Left lobe of liver (tissue), 2 donors: ENCODE results near the gene NBPF20. TPM values are rescaled to one million over a fixed set of nuclear protein-coding genes. Genes with fewer than 3 reads are reported as not detected.
"Not testable (repeated sequence)": the region's sequence is repeated elsewhere in the genome, so short reads cannot be mapped to it uniquely, and the experiment has no call there.

Experiments
- ATAC-seq: fragments of 200-7000 bp; cut with Tn5 transposase; one replicate; pipeline ENCODE4 v1.9.1; 2020; ENCODE audit warnings: mild to moderate bottlenecking, moderate library complexity
- DNase-seq: peaks from one replicate; pipeline ENCODE4 v3.0.0-alpha.2; 2020; ENCODE audit warnings: low spot score
- total RNA-seq: library from RNA; stranded (reverse); gene quantifications from one replicate; pipeline ENCODE4 v1.2.1, GENCODE V29; 2021
- donor health status: DM: no; HTN: no; CAD: no; lungs with moderate emphysema.
- donor health status: DM: no; HTN: yes; CAD: no.

NBPF20 gene
- total RNA-seq, 1 donor from 2014 or later = 10.0 TPM

GRCh38 chr1:145431363-145432256, 6.2 kb upstream of the NBPF20 start:
- DNase-seq = not testable (repeated sequence)
- ATAC-seq = peak; percentile 51

DNA sequence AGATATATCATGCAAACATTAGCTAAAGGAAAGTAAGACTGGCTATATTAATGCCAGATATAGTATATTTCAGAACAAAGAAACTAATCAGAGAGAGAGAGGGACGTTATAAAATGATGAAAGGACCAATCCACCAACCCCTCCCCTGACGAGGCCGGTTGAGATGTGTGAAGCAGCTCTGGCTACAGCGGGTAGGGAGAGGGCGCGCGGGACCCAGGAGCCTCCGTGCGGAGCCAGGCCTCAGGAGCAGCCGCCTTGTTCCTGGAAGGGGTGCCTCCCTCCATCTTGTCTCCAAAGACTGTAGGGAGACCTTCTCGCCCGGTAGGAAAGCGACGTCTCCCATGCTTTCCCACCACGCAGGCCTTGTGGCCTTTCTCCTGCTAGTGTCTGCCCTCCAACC, 5.4 kb upstream of the NBPF20 start:
- ATAC-seq = not testable (repeated sequence)

DNA sequence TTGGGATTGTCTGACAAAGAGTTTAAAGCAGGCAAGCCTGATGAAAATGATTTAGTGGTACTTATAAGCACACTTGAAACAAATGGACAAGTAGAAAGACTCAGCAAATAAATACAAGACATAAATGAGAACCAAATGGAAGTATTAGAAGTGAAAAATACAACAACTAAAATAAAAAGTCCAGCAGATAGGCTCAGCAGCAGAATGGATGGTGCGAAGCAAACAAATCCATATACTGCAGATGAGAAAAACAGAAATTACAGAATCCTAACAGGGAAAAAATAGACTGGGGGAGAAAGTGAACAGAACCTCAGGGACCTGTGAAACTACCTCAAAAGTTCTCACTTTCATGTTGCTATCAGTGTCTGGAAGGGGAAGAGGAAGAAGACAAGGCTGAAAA, 3.9 kb upstream of the NBPF20 start:
- ATAC-seq, DNase-seq: not testable (repeated sequence)

More for the DNA sequence above, 5.4 kb upstream of the NBPF20 start:
- DNase-seq = not testable (repeated sequence)

GRCh38 chr1:145424612-145425435, 579 bp downstream of the NBPF20 start:
- ATAC-seq (peak; percentile 84), DNase-seq (peak; percentile 50)

- not testable (repeated sequence) for DNase-seq, ATAC-seq
Observed at GRCh38 chr1:145415149-145415548, 10.3 kb downstream of the NBPF20 start.

DNA sequence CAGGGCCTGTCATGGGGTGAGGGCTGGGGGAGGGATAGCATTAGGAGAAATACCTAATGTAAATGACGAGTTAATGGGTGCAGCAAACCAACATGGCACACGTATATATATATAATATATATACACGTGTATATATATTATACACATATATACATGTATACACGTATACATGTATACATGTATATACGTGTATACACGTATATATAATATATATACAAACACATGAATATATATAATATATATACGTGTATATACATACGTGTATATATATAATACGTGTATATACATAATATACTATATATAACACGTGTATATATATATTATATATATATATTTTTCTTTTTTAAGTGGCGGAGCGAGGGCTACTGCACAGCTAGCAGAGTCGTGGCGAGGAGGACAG, 18.1 kb downstream of the NBPF20 start:
- DNase-seq, ATAC-seq: not testable (repeated sequence)

DNA sequence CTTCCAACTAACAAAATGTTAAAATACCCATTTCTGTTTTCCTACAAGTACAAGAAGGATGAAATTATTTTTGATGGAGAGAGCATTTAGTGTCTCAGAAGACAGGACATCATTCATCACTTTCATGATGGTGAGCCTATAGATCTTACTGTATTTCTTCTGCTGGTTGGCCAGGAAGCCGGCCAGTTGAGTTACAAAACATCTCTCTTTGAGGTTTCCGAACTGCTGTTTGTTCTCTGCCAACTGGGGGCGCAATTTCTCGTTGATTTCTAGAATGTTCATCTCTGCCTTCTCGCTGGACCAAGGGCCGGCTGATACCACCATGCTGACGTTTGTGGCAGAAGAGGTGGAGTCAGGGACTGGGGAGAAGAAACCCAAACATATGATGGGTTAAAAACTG, 20.5 kb downstream of the NBPF20 start:
- DNase-seq = peak; percentile 59
- ATAC-seq = not testable (repeated sequence)

- DNase-seq, ATAC-seq: not testable (repeated sequence)
Observed at GRCh38 chr1:145400701-145401100, 24.7 kb downstream of the NBPF20 start.

Other genes starting within 250 kb of the NBPF20 start
- not detected for gene PPIAL4D, start 183.4 kb downstream of the NBPF20 start, total RNA-seq
- 15.3 TPM for gene GPR89A, start 182.4 kb upstream of the NBPF20 start, total RNA-seq